Type B pancreatic cell (in vitro differentiated cells): ENCODE data around the gene ZBTB5. TPM values are rescaled to one million over a fixed set of nuclear protein-coding genes. Genes with fewer than 3 reads are reported as not detected.

Source experiments
- DNase-seq: peaks from one replicate; pipeline ENCODE4 v3.0.0; 2021; ENCODE audit warnings: mixed read lengths; ENCODE audit not compliant: unreplicated experiment; ENCODE audit errors: extremely low spot score
- H3K27ac Mint-ChIP-seq: 2 replicates; pipeline ENCODE4 v1.8.0; 2021; ENCODE audit warnings: mild to moderate bottlenecking, mixed read lengths
- H3K27me3 Mint-ChIP-seq: 2 replicates; pipeline ENCODE4 v1.8.0; 2021; ENCODE audit warnings: mixed read lengths
- H3K36me3 Mint-ChIP-seq: 2 replicates; pipeline ENCODE4 v1.8.0; 2021; ENCODE audit warnings: mixed read lengths
- H3K4me1 Mint-ChIP-seq: one replicate; pipeline ENCODE4 v1.8.0; 2021; ENCODE audit warnings: mixed read lengths; ENCODE audit not compliant: unreplicated experiment
- H3K4me3 Mint-ChIP-seq: 2 replicates; pipeline ENCODE4 v1.8.0; 2021; ENCODE audit warnings: mild to moderate bottlenecking, mixed read lengths
- H3K9me3 Mint-ChIP-seq: 2 replicates; pipeline ENCODE4 v1.8.0; 2021; ENCODE audit warnings: mixed read lengths
- CTCF ChIP-seq: fragments of 200-600 bp; sonication (generic); conservative IDR thresholded peaks from 2 replicates; pipeline ENCODE4 v1.5.0; 2021; ENCODE audit warnings: antibody characterized with exemption, mild to moderate bottlenecking
- total RNA-seq: library from RNA; stranded (reverse); gene quantifications from 2 replicates; pipeline ENCODE4 v1.2.1, GENCODE V29; 2021; ENCODE audit warnings: low replicate concordance

The ZBTB5 gene
- total RNA-seq, 1 donor from 2014 or later: 22.6 TPM

GRCh38 chr9:37419204-37419603, 46.0 kb downstream of the ZBTB5 start:
- Mint-ChIP-seq H3K4me1 (peaks cover 22% of the 10 kb centered on the region), H3K9me3 (no peaks in the 10 kb centered on the region), H3K27ac (no peak overlapping the region), H3K27me3 (no peaks in the 10 kb centered on the region), H3K36me3 (no peaks in the 10 kb centered on the region), H3K4me3 (no peak overlapping the region)
- no peak for DNase-seq
- no peak for TF ChIP-seq CTCF

- Mint-ChIP-seq H3K27me3 (no peaks in the 10 kb centered on the region), H3K4me1 (peaks cover 16% of the 10 kb centered on the region), H3K36me3 (no peaks in the 10 kb centered on the region), H3K4me3 (no peak overlapping the region), H3K9me3 (no peaks in the 10 kb centered on the region), H3K27ac (peak overlapping the region; percentile 48)
- TF ChIP-seq CTCF: no peak
- DNase-seq: no peak
Observed at GRCh38 chr9:37417857-37418618, 47.2 kb downstream of the ZBTB5 start.

- peak overlapping the region; percentile 48 for H3K27ac Mint-ChIP-seq
Observed at GRCh38 chr9:37417252-37417803, 47.9 kb downstream of the ZBTB5 start.

GRCh38 chr9:37415011-37415719, 50.1 kb downstream of the ZBTB5 start:
- H3K27me3 Mint-ChIP-seq: no peaks in the 10 kb centered on the region
- TF ChIP-seq CTCF: peak; percentile 92
- no peaks in the 10 kb centered on the region for H3K9me3 Mint-ChIP-seq
- H3K4me3 Mint-ChIP-seq: peak overlapping the region; percentile 44
- no peaks in the 10 kb centered on the region for H3K36me3 Mint-ChIP-seq
- H3K4me1 Mint-ChIP-seq: peaks cover 13% of the 10 kb centered on the region
- H3K27ac Mint-ChIP-seq: peak overlapping the region; percentile 71
- peak; percentile 81 for DNase-seq

More at GRCh38 chr9:37417252-37417803, 47.9 kb downstream of the ZBTB5 start:
- peaks cover 16% of the 10 kb centered on the region for H3K4me1 Mint-ChIP-seq
- H3K4me3 Mint-ChIP-seq: no peak overlapping the region
- no peak for TF ChIP-seq CTCF
- H3K36me3 Mint-ChIP-seq: no peaks in the 10 kb centered on the region
- H3K27me3 Mint-ChIP-seq: no peaks in the 10 kb centered on the region
- no peaks in the 10 kb centered on the region for H3K9me3 Mint-ChIP-seq
- no peak for DNase-seq

- Mint-ChIP-seq H3K4me3 (no peak overlapping the region), H3K9me3 (no peaks in the 10 kb centered on the region), H3K27ac (peak overlapping the region; percentile 71), H3K4me1 (peaks cover 13% of the 10 kb centered on the region), H3K36me3 (no peaks in the 10 kb centered on the region), H3K27me3 (no peaks in the 10 kb centered on the region)
- DNase-seq: no peak
- no peak for TF ChIP-seq CTCF
Observed at GRCh38 chr9:37414503-37414943, 50.7 kb downstream of the ZBTB5 start.
